ENCODE data around the gene TGFB3.

- TF ChIP-seq POLR2A (IDR thresholded peaks at IDR 0.05; ENCODE audit: low read depth, low read length) (no peak), POLR2AphosphoS5 (IDR thresholded peaks at IDR 0.05; ENCODE audit: low read depth, low read length) (no peak)
Observed at GRCh38 chr14:75976826-75977581, 4.8 kb downstream of the TGFB3 start.
